C4-2B (cell line): ENCODE measurements around the gene PPP1R1A.

Source experiments
- H3K27ac ChIP-seq: fragments of 450-650 bp; 2 replicates; pipeline ENCODE4 v1.5.1; 2017
- ZFX ChIP-seq: fragments of 450-650 bp; IDR thresholded peaks from 2 replicates; pipeline ENCODE4 v1.6.1; 2017
- TF ChIP-seq, protein P1 (sequence below): fragments of 450-650 bp; conservative IDR thresholded peaks from 2 replicates; pipeline ENCODE4 v1.5.1; 2017; ENCODE audit warnings: mild to moderate bottlenecking

PPP1R1A gene, protein sequence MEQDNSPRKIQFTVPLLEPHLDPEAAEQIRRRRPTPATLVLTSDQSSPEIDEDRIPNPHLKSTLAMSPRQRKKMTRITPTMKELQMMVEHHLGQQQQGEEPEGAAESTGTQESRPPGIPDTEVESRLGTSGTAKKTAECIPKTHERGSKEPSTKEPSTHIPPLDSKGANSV

DNA sequence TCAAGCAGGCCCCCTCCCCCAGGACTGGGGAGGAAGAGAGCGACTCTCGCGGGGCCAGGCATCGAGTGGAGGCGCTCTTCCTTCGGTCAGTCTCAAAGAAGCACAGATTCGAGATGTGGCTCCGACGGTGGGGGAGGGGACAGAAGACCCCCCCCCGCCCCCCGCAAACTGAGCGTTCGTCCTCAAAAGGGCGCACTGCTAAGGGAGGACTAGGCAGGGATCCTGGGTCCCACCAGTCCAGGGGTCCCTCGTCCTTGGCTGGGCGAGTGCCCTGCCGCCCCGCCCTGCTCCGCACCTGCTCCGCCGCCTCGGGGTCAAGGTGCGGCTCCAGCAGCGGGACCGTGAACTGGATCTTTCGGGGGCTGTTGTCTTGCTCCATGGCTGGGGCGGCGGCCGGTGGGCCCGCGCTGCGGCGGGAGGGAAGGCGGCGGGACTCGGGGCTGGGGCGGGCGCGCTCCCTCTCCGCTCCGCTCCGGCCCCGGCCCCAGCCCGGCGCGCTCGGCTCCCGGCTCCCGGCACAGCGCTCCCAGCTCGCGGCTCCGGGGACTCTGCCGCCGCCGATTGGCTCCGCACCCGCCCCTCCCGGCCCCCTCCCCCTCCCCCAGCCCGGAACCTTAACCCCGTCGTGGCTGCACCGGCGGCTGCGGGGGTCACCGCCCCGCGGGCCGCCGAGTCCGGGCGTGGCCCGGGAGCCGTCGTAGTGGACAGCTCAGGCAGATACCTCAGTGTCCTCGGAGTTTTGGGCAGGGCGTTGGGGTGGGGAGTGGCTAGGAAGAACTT lies at the start of gene PPP1R1A:
PPP1R1A (minus strand) TSS at position 550 of the 780 bp plus-strand sequence; CDS start at position 379, 171 bp downstream.
- TF ChIP-seq, protein P1, sequence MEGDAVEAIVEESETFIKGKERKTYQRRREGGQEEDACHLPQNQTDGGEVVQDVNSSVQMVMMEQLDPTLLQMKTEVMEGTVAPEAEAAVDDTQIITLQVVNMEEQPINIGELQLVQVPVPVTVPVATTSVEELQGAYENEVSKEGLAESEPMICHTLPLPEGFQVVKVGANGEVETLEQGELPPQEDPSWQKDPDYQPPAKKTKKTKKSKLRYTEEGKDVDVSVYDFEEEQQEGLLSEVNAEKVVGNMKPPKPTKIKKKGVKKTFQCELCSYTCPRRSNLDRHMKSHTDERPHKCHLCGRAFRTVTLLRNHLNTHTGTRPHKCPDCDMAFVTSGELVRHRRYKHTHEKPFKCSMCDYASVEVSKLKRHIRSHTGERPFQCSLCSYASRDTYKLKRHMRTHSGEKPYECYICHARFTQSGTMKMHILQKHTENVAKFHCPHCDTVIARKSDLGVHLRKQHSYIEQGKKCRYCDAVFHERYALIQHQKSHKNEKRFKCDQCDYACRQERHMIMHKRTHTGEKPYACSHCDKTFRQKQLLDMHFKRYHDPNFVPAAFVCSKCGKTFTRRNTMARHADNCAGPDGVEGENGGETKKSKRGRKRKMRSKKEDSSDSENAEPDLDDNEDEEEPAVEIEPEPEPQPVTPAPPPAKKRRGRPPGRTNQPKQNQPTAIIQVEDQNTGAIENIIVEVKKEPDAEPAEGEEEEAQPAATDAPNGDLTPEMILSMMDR, result no peak
- TF ChIP-seq ZFX, result no peak
- H3K27ac ChIP-seq, result no peak within 1 kb of the TSS

DNA sequence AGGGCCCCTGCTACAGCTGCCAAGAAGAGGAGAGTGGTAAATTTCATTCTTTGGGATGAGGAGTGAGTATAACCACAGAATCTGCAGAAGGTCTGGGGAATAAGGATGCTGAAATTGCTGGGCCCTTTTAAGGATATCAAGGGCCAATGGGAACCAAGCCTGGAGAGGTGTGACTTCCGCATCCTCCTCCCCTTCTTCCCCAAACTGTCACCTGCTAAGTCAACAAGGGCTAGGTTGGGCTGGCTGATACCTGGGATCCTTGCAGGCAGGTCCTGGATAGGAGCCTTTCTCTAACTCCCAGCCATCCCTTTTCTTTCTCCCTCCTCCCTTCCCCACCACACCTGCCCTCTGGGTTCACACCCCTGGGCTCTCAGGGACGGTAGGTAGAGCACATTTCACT lies 46.3 kb upstream of the PPP1R1A start, which contains the start of gene LACRT:
LACRT (minus strand) TSS at position 101 of the 400 bp plus-strand sequence; CDS start at position 47, 54 bp downstream.
- H3K27ac ChIP-seq, result no peak within 1 kb of the TSS
- TF ChIP-seq, protein P1, result no peak
- no peak for TF ChIP-seq ZFX

DNA sequence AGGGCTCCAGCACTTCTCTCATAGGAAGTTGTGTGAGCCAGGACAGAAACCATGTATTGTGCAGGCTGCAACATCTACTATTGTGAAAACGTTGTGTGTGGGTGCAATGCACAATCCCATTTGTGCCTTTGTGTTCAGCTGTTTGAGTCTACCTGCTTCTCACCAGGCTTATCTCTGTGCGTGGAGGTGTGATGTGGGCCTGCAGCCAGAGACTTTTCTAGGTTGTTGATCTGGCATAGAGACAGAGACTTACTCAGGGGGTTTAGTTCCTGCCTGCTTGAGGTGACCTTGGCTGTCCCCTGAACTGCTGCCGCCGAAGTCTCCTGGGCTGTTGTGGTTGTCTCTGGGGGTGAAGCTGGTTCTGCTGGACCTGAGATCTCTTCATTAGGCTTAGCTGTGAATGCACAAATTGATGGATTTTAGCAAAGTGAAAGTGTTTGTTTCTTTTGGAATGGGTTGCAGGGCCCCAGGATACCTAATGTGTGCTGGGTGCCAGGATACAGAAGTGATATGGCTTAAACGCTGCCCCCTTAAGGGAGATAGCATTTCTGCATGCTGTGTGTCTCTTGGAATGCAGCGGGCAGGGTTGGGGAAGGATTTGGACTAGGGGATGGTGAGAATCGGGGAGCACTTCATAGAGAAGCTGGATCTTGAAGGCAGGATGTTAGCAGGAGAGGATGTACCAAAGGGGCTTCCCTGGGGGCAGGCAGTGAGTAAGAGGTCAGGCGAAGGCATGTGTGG lies 43.7 kb upstream of the PPP1R1A start:
- no peak overlapping the region for H3K27ac ChIP-seq
- no peak for TF ChIP-seq ZFX
- TF ChIP-seq, protein P1, result peak; percentile 32

DNA sequence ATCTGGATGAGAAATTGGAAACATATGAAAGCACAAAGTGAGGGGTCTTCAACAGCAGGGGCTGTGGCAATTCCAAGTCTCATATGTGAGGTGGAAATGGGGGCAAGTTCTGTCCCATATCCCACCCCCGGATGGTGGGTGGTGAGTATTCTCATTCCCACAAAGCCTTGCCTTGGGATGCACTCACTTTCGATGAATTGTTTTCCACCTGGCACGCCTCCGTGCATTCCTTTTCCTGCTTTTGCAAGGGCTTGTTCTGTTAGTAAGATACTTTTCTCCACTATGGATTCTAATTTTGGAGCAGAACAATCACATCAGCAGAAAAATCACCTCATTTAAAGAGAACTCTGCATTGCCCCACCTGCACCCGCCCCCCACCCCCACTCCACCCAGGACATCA lies 43.1 kb upstream of the PPP1R1A start:
- no peak for TF ChIP-seq ZFX
- TF ChIP-seq, protein P1, result no peak
- H3K27ac ChIP-seq, result no peak overlapping the region

DNA sequence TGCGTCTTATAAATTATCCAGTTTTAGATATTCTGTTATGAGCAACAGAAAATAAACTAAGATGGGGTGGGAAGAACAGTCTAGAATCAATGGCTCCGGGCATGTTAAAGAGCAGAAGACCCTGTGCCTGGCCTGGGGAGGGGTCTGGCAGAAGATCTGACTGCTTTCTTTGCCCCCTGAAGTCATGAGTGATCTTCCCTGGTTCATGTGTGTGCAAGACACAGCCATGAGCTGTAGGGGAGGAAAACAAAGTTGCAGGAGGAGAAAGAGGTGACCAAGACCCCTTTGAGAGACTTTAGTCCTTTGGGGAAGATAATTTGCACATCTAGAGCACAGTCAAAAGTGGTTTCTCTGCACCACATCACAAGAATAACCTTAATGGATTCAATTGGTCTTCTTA lies 41.5 kb upstream of the PPP1R1A start:
- TF ChIP-seq ZFX, result no peak
- TF ChIP-seq, protein P1, result no peak
- no peak overlapping the region for H3K27ac ChIP-seq

DNA sequence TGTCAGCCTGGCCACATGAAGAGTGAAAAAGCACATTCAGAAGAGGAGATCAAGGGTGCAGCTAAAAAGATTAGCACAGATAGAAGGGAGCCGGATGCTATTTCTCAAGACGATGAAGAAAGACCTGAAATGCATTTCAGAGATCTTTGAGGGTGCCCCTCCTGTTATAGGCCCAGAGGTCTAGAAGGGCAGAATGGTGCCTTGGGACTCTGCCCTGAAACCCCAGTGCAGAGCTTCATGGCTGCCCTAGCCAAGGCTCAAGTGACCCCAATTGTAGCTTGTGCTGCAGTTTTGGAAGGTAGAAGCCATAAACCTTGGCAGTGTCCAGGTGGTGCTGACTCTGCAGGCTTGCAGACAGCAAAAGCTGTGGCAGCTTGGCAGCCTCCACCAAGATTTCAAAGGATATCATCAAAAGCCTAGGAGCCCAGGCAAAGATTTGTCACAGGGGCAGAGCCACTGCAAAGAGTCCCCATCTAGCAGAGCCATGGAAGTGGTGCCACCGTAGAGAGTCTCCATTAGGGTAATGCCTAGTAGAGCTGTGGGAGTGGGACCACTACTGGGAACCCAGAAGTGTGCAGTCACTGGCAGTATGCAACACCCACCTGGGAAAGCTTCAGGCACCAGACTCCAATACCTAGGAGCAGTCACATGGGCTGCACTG lies 39.9 kb upstream of the PPP1R1A start:
- no peak overlapping the region for H3K27ac ChIP-seq

More for the DNA sequence above, 39.9 kb upstream of the PPP1R1A start:
- TF ChIP-seq, protein P1, result no peak
- TF ChIP-seq ZFX, result no peak
